Activated T-cell treated with anti-CD3 and anti-CD28 coated beads, Interleukin-2, amount 50 U/mL, for 4 hours (primary cell): Measurements from ENCODE around the gene ZNF664. TPM values are rescaled to one million over a fixed set of nuclear protein-coding genes. Genes with fewer than 3 reads are reported as not detected.
"Not testable (repeated sequence)": the region's sequence is repeated elsewhere in the genome, so short reads cannot be mapped to it uniquely, and the experiment has no call there.

Source experiments
- ATAC-seq, 2 donors: fragments of 200-7000 bp; cut with Tn5 transposase; one replicate each; pipeline ENCODE4 v1.10.0; 2021
- DNase-seq: peaks from one replicate; pipeline ENCODE4 v3.0.0-alpha.2; 2020
- H3K27me3 Mint-ChIP-seq: one replicate; pipeline ENCODE4 v1.8.0; 2021; ENCODE audit warnings: low read depth, mixed read lengths
- H3K36me3 Mint-ChIP-seq: one replicate; pipeline ENCODE4 v1.8.0; 2022; ENCODE audit warnings: mixed read lengths; ENCODE audit not compliant: insufficient read depth
- H3K4me1 Mint-ChIP-seq: one replicate; pipeline ENCODE4 v1.8.0; 2021; ENCODE audit warnings: low read depth, mixed read lengths
- H3K4me3 Mint-ChIP-seq: one replicate; pipeline ENCODE4 v1.8.0; 2021; ENCODE audit warnings: mild to moderate bottlenecking, moderate library complexity, mixed read lengths
- H3K9me3 Mint-ChIP-seq: one replicate; pipeline ENCODE4 v1.8.0; 2021; ENCODE audit warnings: mixed read lengths
- total RNA-seq, 3 donors: library from RNA; stranded (reverse); gene quantifications; one replicate each; pipeline ENCODE4 v1.2.1, GENCODE V29; 2021

The ZNF664 gene
- total RNA-seq, 3 donors from 2014 or later, result 63.7 to 65.2 (median 64.3) TPM

- not testable (repeated sequence) for ATAC-seq, H3K4me3 Mint-ChIP-seq, H3K27me3 Mint-ChIP-seq, DNase-seq, H3K4me1 Mint-ChIP-seq, H3K9me3 Mint-ChIP-seq
- H3K36me3 Mint-ChIP-seq, result peaks cover 22% of the 10 kb centered on the region
These were observed 26.2 kb upstream of the ZNF664 start for GRCh38 chr12:123946516-123947505.

GRCh38 chr12:123947531-123947930, 25.5 kb upstream of the ZNF664 start:
- not testable (repeated sequence) for H3K9me3 Mint-ChIP-seq, H3K27me3 Mint-ChIP-seq, H3K4me1 Mint-ChIP-seq, H3K4me3 Mint-ChIP-seq, DNase-seq, ATAC-seq
- H3K36me3 Mint-ChIP-seq, result peaks cover 16% of the 10 kb centered on the region

GRCh38 chr12:123948401-123948795, 24.6 kb upstream of the ZNF664 start:
- no peak overlapping the region for H3K4me3 Mint-ChIP-seq
- ATAC-seq (no peak), DNase-seq (no peak)
- no peaks in the 10 kb centered on the region for H3K27me3 Mint-ChIP-seq
- H3K36me3 Mint-ChIP-seq, result peaks cover 11% of the 10 kb centered on the region
- no peaks in the 10 kb centered on the region for H3K9me3 Mint-ChIP-seq
- no peaks in the 10 kb centered on the region for H3K4me1 Mint-ChIP-seq

- no peak overlapping the region for H3K4me3 Mint-ChIP-seq
- peaks cover 11% of the 10 kb centered on the region for H3K36me3 Mint-ChIP-seq
- H3K27me3 Mint-ChIP-seq, result no peaks in the 10 kb centered on the region
- ATAC-seq (no peak), DNase-seq (no peak)
- no peaks in the 10 kb centered on the region for H3K4me1 Mint-ChIP-seq
- H3K9me3 Mint-ChIP-seq, result no peaks in the 10 kb centered on the region
These were observed 23.9 kb upstream of the ZNF664 start for GRCh38 chr12:123948796-123949769.

GRCh38 chr12:123949770-123950165, 23.2 kb upstream of the ZNF664 start:
- DNase-seq, result no peak
- Mint-ChIP-seq H3K4me3 (no peak overlapping the region), H3K4me1 (no peaks in the 10 kb centered on the region), H3K27me3 (no peaks in the 10 kb centered on the region), H3K36me3 (peaks cover 7% of the 10 kb centered on the region), H3K9me3 (no peaks in the 10 kb centered on the region)
- no peak for ATAC-seq

- Mint-ChIP-seq H3K27me3 (no peaks in the 10 kb centered on the region), H3K36me3 (peaks cover 7% of the 10 kb centered on the region), H3K9me3 (no peaks in the 10 kb centered on the region), H3K4me1 (no peaks in the 10 kb centered on the region), H3K4me3 (no peak overlapping the region)
- no peak for ATAC-seq
- no peak for DNase-seq
These were observed 22.3 kb upstream of the ZNF664 start for GRCh38 chr12:123950476-123951349.

- no peaks in the 10 kb centered on the region for H3K9me3 Mint-ChIP-seq
- DNase-seq (no peak), ATAC-seq (no peak)
- no peaks in the 10 kb centered on the region for H3K4me1 Mint-ChIP-seq
- H3K27me3 Mint-ChIP-seq, result no peaks in the 10 kb centered on the region
- no peak overlapping the region for H3K4me3 Mint-ChIP-seq
- H3K36me3 Mint-ChIP-seq, result peaks cover 7% of the 10 kb centered on the region
These were observed 21.5 kb upstream of the ZNF664 start for GRCh38 chr12:123951467-123951866.

GRCh38 chr12:123952037-123952436, 21.0 kb upstream of the ZNF664 start:
- Mint-ChIP-seq H3K4me3 (no peak overlapping the region), H3K27me3 (no peaks in the 10 kb centered on the region), H3K4me1 (no peaks in the 10 kb centered on the region), H3K9me3 (no peaks in the 10 kb centered on the region), H3K36me3 (peaks cover 9% of the 10 kb centered on the region)
- DNase-seq (no peak), ATAC-seq (no peak)

- no peak for ATAC-seq
- peaks cover 5% of the 10 kb centered on the region for H3K36me3 Mint-ChIP-seq
- H3K4me3 Mint-ChIP-seq, result no peak overlapping the region
- no peak for DNase-seq
- H3K9me3 Mint-ChIP-seq, result no peaks in the 10 kb centered on the region
- no peaks in the 10 kb centered on the region for H3K4me1 Mint-ChIP-seq
- no peaks in the 10 kb centered on the region for H3K27me3 Mint-ChIP-seq
These were observed 18.2 kb upstream of the ZNF664 start for GRCh38 chr12:123954647-123955350.

GRCh38 chr12:123956249-123956648, 16.8 kb upstream of the ZNF664 start:
- Mint-ChIP-seq H3K4me1 (peaks cover 2% of the 10 kb centered on the region), H3K4me3 (no peak overlapping the region), H3K36me3 (peaks cover 5% of the 10 kb centered on the region), H3K27me3 (no peaks in the 10 kb centered on the region), H3K9me3 (no peaks in the 10 kb centered on the region)
- DNase-seq (no peak), ATAC-seq (no peak)

GRCh38 chr12:123957196-123957595, 15.8 kb upstream of the ZNF664 start:
- DNase-seq (no peak), ATAC-seq (no peak)
- no peaks in the 10 kb centered on the region for H3K27me3 Mint-ChIP-seq
- H3K4me3 Mint-ChIP-seq, result no peak overlapping the region
- H3K4me1 Mint-ChIP-seq, result peaks cover 3% of the 10 kb centered on the region
- H3K36me3 Mint-ChIP-seq, result peaks cover 5% of the 10 kb centered on the region
- no peaks in the 10 kb centered on the region for H3K9me3 Mint-ChIP-seq

- Mint-ChIP-seq H3K27me3 (no peaks in the 10 kb centered on the region), H3K4me3 (no peak overlapping the region), H3K9me3 (no peaks in the 10 kb centered on the region), H3K4me1 (peaks cover 3% of the 10 kb centered on the region), H3K36me3 (peaks cover 5% of the 10 kb centered on the region)
- no peak for ATAC-seq
- no peak for DNase-seq
These were observed 14.6 kb upstream of the ZNF664 start for GRCh38 chr12:123958462-123958861.

GRCh38 chr12:123958876-123959275, 14.1 kb upstream of the ZNF664 start:
- no peak for DNase-seq
- H3K27me3 Mint-ChIP-seq, result no peaks in the 10 kb centered on the region
- H3K4me1 Mint-ChIP-seq, result peaks cover 3% of the 10 kb centered on the region
- H3K4me3 Mint-ChIP-seq, result no peak overlapping the region
- no peak for ATAC-seq
- peaks cover 5% of the 10 kb centered on the region for H3K36me3 Mint-ChIP-seq
- H3K9me3 Mint-ChIP-seq, result no peaks in the 10 kb centered on the region
